Panc1 (cell line): ENCODE measurements around the gene MKRN2OS. TPM values are rescaled to one million over a fixed set of nuclear protein-coding genes. Genes with fewer than 3 reads are reported as not detected.

ENCODE experiments used
- ATAC-seq: fragments of 200-7000 bp; cut with Tn5 transposase; 2 replicates; pipeline ENCODE4 v1.9.1; 2020; ENCODE audit warnings: mild to moderate bottlenecking, moderate library complexity
- BruUV-seq: library from RNA; stranded (reverse); fragments of 400-500 nt; replicated peaks from 2 replicates; lab custom pipeline; 2021; lab: Mats Ljungman, UMichigan
- CTCF ChIA-PET: fragments of 300-600 bp; sonication (Branson Sonifier 250); formaldehyde crosslinking; loops from one replicate; lab custom pipeline; 2022; ENCODE audit warnings: antibody characterized with exemption; lab: Charles Lee
- POLR2A ChIA-PET: fragments of 300-600 bp; sonication (Branson Sonifier 250); formaldehyde crosslinking; loops from one replicate; lab custom pipeline; 2022; ENCODE audit warnings: antibody characterized with exemption; lab: Charles Lee
- DNase-seq: peaks from one replicate; pipeline ENCODE4 v3.0.0-alpha.2; 2010; ENCODE audit warnings: low read depth, low spot score
- H3K27ac ChIP-seq: 2 replicates; pipeline ENCODE4 v1.5.1; 2011; ENCODE audit warnings: mild to moderate bottlenecking, low read length, inconsistent platforms
- H3K27me3 ChIP-seq: fragments of 200-500 bp; sonication (Bioruptor generic); 2 replicates; pipeline ENCODE4 v1.6.0; 2014; ENCODE audit warnings: low read length, inconsistent platforms; ENCODE audit not compliant: control insufficient read depth, insufficient read depth
- H3K36me3 ChIP-seq: fragments of 200-500 bp; sonication (Bioruptor generic); 2 replicates; pipeline ENCODE4 v1.5.1; 2014; ENCODE audit warnings: inconsistent platforms, mild to moderate bottlenecking, low read length, moderate library complexity; ENCODE audit not compliant: control insufficient read depth, insufficient read depth
- H3K4me1 ChIP-seq: 2 replicates; pipeline ENCODE4 v1.5.1; 2011; ENCODE audit warnings: inconsistent platforms, mild to moderate bottlenecking, low read length, moderate library complexity; ENCODE audit not compliant: control insufficient read depth, insufficient read depth
- H3K4me3 ChIP-seq, 2 experiments: 2 replicates each; pipeline ENCODE4 v1.5.1; 2011 to 2012; ENCODE audit warnings: low read depth in 2 of 2, low read length in 2 of 2, mild to moderate bottlenecking in 2 of 2, inconsistent platforms in 1 of 2, moderate library complexity in 1 of 2
- H3K9me3 ChIP-seq: fragments of 200-500 bp; sonication (Bioruptor generic); 2 replicates; pipeline ENCODE4 v1.5.1; 2014; ENCODE audit warnings: low read depth, mild to moderate bottlenecking, inconsistent platforms, low read length, moderate library complexity; ENCODE audit not compliant: control insufficient read depth, insufficient read depth
- POLR2AphosphoS5 ChIP-seq: IDR thresholded peaks from 2 replicates; pipeline ENCODE4 v1.6.1; 2012; ENCODE audit warnings: mild to moderate bottlenecking, low read depth, low read length, moderate library complexity
- SIN3A ChIP-seq: IDR thresholded peaks from 2 replicates; pipeline ENCODE4 v1.6.1; 2012; ENCODE audit warnings: low read depth, mild to moderate bottlenecking, low read length, moderate library complexity, borderline replicate concordance; ENCODE audit not compliant: insufficient read depth
- TCF7L2 ChIP-seq: IDR thresholded peaks from 2 replicates; pipeline ENCODE4 v1.6.1; 2011; ENCODE audit warnings: mild to moderate bottlenecking, low read depth, low read length, inconsistent platforms
- in situ Hi-C: cut with HindIII; loops from 2 replicates; pipeline ENCODE4 v1.10.0; 2016; ENCODE audit warnings: low sequenced_read_pairs, low pct_unique_long_range_greater_than_20kb
- intact Hi-C: fragments of 100-400 bp; cut with micrococcal nuclease; formaldehyde crosslinking; loops from one replicate; pipeline ENCODE4 v1.10.0; 2022; ENCODE audit not compliant: unreplicated experiment
- total RNA-seq: library from RNA; stranded (reverse); gene quantifications from one replicate; pipeline ENCODE4 v1.2.1, GENCODE V29; 2021; ENCODE audit not compliant: unreplicated experiment
- TF ChIP-seq, protein P1 (sequence below): fragments of 450-650 bp; IDR thresholded peaks from 2 replicates; pipeline ENCODE4 v1.5.1; 2017; ENCODE audit warnings: mild to moderate bottlenecking
- TF ChIP-seq, protein P2 (sequence below), 2 experiments: IDR thresholded peaks; 2 replicates each; pipeline ENCODE4 v1.6.1; 2011 to 2012; ENCODE audit warnings: low read depth in 2 of 2, control low read depth in 1 of 2, low read length in 1 of 2, mild to moderate bottlenecking in 1 of 2, moderate library complexity in 1 of 2; ENCODE audit not compliant: insufficient read depth in 1 of 2

The MKRN2OS gene
- total RNA-seq, 1 experiment from 2014 or later = not detected

DNA sequence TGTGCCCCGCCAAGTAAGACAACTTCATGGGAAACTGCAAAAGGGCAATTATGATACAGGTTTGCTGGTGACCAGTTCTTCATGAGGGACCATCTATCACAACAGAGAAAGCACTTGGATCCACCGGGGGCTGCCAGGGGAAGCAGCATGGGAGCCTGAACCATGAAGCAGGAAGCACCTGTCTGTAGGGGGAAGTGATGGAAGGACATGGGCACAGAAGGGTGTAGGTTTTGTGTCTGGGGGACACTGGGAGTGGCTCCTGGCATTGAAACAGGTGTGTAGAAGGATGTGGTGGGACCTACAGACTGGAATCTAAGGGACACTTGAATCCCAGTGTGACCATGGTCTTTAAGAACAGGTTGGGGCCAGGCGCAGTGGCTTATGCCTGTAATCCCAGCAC is 34.2 kb upstream of the MKRN2OS start:
- TF ChIP-seq, protein P1, sequence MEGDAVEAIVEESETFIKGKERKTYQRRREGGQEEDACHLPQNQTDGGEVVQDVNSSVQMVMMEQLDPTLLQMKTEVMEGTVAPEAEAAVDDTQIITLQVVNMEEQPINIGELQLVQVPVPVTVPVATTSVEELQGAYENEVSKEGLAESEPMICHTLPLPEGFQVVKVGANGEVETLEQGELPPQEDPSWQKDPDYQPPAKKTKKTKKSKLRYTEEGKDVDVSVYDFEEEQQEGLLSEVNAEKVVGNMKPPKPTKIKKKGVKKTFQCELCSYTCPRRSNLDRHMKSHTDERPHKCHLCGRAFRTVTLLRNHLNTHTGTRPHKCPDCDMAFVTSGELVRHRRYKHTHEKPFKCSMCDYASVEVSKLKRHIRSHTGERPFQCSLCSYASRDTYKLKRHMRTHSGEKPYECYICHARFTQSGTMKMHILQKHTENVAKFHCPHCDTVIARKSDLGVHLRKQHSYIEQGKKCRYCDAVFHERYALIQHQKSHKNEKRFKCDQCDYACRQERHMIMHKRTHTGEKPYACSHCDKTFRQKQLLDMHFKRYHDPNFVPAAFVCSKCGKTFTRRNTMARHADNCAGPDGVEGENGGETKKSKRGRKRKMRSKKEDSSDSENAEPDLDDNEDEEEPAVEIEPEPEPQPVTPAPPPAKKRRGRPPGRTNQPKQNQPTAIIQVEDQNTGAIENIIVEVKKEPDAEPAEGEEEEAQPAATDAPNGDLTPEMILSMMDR = no peak
- TF ChIP-seq POLR2AphosphoS5 (no peak), SIN3A (no peak), TCF7L2 (no peak)
- TF ChIP-seq, protein P2, sequence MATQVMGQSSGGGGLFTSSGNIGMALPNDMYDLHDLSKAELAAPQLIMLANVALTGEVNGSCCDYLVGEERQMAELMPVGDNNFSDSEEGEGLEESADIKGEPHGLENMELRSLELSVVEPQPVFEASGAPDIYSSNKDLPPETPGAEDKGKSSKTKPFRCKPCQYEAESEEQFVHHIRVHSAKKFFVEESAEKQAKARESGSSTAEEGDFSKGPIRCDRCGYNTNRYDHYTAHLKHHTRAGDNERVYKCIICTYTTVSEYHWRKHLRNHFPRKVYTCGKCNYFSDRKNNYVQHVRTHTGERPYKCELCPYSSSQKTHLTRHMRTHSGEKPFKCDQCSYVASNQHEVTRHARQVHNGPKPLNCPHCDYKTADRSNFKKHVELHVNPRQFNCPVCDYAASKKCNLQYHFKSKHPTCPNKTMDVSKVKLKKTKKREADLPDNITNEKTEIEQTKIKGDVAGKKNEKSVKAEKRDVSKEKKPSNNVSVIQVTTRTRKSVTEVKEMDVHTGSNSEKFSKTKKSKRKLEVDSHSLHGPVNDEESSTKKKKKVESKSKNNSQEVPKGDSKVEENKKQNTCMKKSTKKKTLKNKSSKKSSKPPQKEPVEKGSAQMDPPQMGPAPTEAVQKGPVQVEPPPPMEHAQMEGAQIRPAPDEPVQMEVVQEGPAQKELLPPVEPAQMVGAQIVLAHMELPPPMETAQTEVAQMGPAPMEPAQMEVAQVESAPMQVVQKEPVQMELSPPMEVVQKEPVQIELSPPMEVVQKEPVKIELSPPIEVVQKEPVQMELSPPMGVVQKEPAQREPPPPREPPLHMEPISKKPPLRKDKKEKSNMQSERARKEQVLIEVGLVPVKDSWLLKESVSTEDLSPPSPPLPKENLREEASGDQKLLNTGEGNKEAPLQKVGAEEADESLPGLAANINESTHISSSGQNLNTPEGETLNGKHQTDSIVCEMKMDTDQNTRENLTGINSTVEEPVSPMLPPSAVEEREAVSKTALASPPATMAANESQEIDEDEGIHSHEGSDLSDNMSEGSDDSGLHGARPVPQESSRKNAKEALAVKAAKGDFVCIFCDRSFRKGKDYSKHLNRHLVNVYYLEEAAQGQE (IDR thresholded peaks at IDR 0.05; ENCODE audit: insufficient read depth in 1 of 2, low read depth in 2 of 2, low read length in 1 of 2) = no peak
- no peaks in the 10 kb centered on the region for H3K4me1 ChIP-seq
- in situ Hi-C loops (no loop called here), intact Hi-C loops (no loop called here)
- no peaks in the 10 kb centered on the region for H3K27me3 ChIP-seq
- ATAC-seq (no peak), DNase-seq (no peak)
- ChIA-PET CTCF (no interaction called here), POLR2A (no interaction called here)
- H3K36me3 ChIP-seq = peaks cover 5% of the 10 kb centered on the region
- H3K27ac ChIP-seq = no peak overlapping the region
- BruUV-seq = no TSS peak
- H3K4me3 ChIP-seq = no peak overlapping the region
- H3K9me3 ChIP-seq = no peaks in the 10 kb centered on the region

DNA sequence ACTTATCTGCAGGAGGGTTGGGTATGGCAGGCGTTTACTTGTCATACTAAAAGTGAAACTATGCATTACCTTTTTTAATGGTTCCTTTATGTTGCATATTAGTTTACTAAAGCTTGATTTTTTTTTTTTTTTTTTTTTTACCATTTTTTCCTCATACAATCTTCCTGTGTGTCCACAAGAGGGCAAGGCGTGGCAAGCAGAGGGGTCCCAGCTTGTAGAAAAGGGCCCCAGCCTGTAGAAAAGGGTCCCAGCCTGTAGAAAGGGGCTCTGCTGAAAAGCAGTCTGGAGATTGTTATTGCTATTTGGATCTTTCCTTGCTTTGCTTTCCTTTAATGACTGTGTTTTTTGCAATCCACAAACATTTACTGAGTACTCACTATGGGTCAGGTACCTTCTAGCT is 33.4 kb upstream of the MKRN2OS start:
- no peak for DNase-seq
- ChIA-PET CTCF (interaction anchor here (0.6 kb wide), 3 partner anchors 19 to 1584 kb away, joined by 3 to 5 read pairs (median 3); no protein-coding TSS in a partner anchor), POLR2A (no interaction called here)
- H3K9me3 ChIP-seq = no peaks in the 10 kb centered on the region
- no TSS peak for BruUV-seq
- H3K36me3 ChIP-seq = peaks cover 3% of the 10 kb centered on the region
- H3K4me1 ChIP-seq = no peaks in the 10 kb centered on the region
- ATAC-seq = no peak
- H3K27ac ChIP-seq = no peak overlapping the region
- TF ChIP-seq SIN3A = no peak
- TF ChIP-seq TCF7L2 = no peak
- TF ChIP-seq, protein P2 (IDR thresholded peaks at IDR 0.05; ENCODE audit: insufficient read depth in 1 of 2, low read depth in 2 of 2, low read length in 1 of 2) = no peak
- TF ChIP-seq, protein P1 = no peak; the same call in 1 of the 2 replicates
- TF ChIP-seq POLR2AphosphoS5 = no peak
- H3K27me3 ChIP-seq = no peaks in the 10 kb centered on the region
- intact Hi-C loops = no loop called here
- in situ Hi-C loops = no loop called here
- H3K4me3 ChIP-seq = no peak overlapping the region
